K562 treated with DMSO at 1 percent for 48 hours (cell line): Measurements from ENCODE around the gene GLO1. TPM values are rescaled to one million over a fixed set of nuclear protein-coding genes. Genes with fewer than 3 reads are reported as not detected.

Experiments
- total RNA-seq: library from RNA; unstranded; fragments of 300-600 nt; gene quantifications from 2 replicates; pipeline ENCODE4 v1.2.3, GENCODE V29; 2022; ENCODE audit warnings: low replicate concordance; ENCODE audit errors: extremely low read depth

The GLO1 gene
- not detected in 2 replicates for total RNA-seq

DNA sequence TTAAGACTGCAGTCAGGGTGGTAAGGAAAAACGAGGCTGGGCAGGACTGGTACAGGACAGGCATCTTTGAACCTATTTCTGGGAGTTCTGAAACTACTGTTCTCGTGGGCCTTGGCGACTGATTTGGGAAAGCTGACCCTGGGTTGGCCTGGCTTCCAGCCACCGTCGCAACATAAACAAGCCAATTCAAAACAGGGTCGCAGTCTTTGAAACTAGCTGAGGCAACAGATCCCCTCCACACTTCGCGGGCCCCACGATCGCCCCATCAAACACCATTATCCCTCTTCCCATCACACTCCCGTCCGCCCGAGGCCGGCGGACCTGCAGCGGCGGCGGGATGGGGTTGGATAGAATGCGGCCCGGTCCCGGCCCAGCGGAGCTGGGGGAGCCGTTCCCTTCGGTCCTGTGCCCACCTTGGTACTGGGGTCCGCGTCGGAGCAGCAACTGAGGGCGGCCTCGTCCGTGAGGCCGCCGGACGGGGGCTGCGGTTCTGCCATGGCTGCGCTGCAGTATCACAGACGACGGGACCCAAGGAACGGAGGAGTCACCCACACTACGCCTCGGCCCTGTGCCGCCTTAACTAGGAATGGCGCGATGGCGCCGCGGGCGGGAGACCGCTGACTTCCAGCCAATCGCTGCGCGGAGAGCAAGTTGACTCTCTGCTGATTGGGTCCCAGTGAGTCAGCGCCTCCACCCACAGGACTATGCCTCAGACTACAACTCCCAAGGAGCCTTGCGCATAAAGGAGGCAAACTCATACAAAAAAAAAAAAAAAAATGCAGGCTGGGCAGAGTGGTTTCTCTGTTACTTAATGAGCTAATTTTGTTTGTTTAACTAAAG, at the start of gene GLO1:
Gene GLO1, minus strand, starts transcription at position 588 of the 840 bp plus-strand sequence. Its CDS starts 91 bp downstream, at position 497.

DNA sequence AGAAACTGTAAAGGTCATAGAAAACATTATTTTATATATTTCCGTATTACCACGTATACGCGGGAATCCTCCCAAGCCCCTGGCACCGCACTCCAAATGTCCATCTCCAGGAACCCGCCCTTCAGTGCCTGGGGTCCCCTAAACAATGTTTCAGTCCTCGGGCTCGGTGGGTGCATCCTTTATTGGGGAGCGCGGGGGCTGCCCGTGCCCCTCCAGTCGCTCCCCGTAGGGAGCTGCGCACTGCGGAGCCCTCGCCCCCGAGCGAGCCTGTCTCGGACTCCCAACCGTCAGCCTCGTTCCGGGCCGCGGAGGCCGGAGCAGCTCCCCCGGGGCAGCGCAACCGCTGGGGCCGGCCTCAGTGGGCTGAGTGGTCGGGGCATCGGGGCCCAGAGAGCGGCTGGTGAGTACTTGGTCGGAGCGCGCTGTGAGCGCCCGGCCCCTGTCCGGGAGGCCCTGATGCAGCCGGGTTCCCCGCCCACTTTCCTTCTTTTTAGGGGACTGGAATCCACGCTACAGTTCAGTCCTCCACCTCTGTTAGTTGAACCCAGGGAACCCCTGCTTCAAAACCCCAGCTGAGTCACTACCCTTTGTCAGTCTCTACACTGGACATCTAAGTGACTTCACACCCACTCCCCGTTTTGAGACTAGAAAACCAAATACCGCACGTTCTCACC, 12.2 kb upstream of the GLO1 start, which contains the start of gene DNAH8:
Gene DNAH8, plus strand, starts transcription at position 296 of the 674 bp plus-strand sequence. CDS start 7,499 bp downstream, outside the sequence.

DNA sequence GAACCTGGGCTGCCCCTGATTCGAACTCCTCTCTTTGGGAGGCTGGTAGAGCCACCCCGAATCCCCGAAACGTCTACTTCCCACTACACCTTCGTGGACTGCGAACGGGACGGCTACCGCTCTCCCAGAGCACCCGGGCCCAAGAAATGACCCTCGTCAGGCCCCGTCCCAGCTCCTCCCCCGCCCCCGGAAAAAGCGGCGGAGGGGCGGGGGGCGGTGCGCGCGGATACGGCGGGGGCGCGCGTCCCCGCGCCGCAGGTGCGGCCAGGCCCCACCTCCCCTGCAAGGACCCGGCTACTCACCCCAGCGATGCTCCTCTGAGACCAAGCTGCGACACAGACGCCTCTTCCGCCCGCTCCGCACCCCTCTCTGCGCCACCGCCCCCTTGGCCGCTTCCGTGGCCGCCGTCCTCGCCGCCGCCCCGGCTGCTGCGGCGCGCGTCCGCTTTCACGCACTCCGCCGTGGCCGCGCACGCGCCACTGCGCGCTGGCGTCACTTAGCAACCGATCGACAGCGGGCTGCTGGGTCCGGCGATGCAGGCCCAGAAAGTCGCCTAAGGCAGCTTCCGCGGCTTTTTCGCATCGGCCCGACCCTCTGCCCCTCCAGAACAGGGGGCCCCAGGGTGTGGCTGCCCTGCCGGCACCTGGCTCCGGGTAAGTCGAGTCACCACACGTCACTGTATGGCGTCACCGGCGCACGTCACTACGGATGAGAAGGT, 63.3 kb downstream of the GLO1 start, which contains the start of gene BTBD9:
Gene BTBD9, minus strand, starts transcription at position 432 of the 718 bp plus-strand sequence.

Other genes with a start within 250 kb of the GLO1 start
- not detected in 2 replicates for gene BTBD9, start 63.2 kb downstream of the GLO1 start, total RNA-seq
- gene DNAH8, start 12.2 kb upstream of the GLO1 start, total RNA-seq: not detected in 2 replicates